Measurements from ENCODE around the gene DSE. TPM values are rescaled to one million over a fixed set of nuclear protein-coding genes. Genes with fewer than 3 reads are reported as not detected.

Gene DSE
- total RNA-seq, 4 donors from 2014 or later, result 27.8 to 42.1 (median 31.5) TPM

- Histone ChIP-seq H3K36me3 (no peaks in the 10 kb centered on the region), H3K27me3 (no peaks in the 10 kb centered on the region), H3K4me1 (peaks cover 0 to 12% (median 8%) of the 10 kb centered on the region in 4 donors), H3K9me3 (no peaks in the 10 kb centered on the region), H3K27ac (replicated peaks in 1 of 4) (no peak overlapping the region), H3K4me3 (no peak overlapping the region)
- no peak for DNase-seq (ENCODE audit: extremely low spot score)
- TF ChIP-seq POLR2A (IDR thresholded peaks at IDR 0.05; ENCODE audit: low read depth) (no peak), CTCF (IDR thresholded peaks at IDR 0.05) (no peak), EP300 (IDR thresholded peaks at IDR 0.05) (no peak), POLR2AphosphoS5 (IDR thresholded peaks at IDR 0.05) (no peak)
- intact Hi-C loops (cut with DNase I), result no loop called here
- 86% methylated on average over 1 of the region's 1 CpG for WGBS
Measured at GRCh38 chr6:116444575-116444974, 73.8 kb downstream of the DSE start.

- Histone ChIP-seq H3K27me3 (no peaks in the 10 kb centered on the region), H3K27ac (replicated peaks in 1 of 4) (no peak overlapping the region), H3K36me3 (no peaks in the 10 kb centered on the region), H3K4me3 (no peak overlapping the region), H3K4me1 (peaks cover 0 to 12% (median 8%) of the 10 kb centered on the region in 4 donors), H3K9me3 (no peaks in the 10 kb centered on the region)
- no peak for TF ChIP-seq POLR2A (IDR thresholded peaks at IDR 0.05; ENCODE audit: low read depth)
- TF ChIP-seq EP300 (IDR thresholded peaks at IDR 0.05), result no peak
- no peak for TF ChIP-seq CTCF (IDR thresholded peaks at IDR 0.05)
- TF ChIP-seq POLR2AphosphoS5 (IDR thresholded peaks at IDR 0.05), result no peak
- intact Hi-C loops (cut with DNase I), result no loop called here
- DNase-seq (ENCODE audit: extremely low spot score), result no peak
- 74% methylated on average over 5 of the region's 5 CpGs for WGBS
Measured at GRCh38 chr6:116445102-116445501, 74.4 kb downstream of the DSE start.

GRCh38 chr6:116446399-116446798 lies 75.7 kb downstream of the DSE start:
- 79% methylated on average over 1 of the region's 1 CpG for WGBS
- Histone ChIP-seq H3K27ac (replicated peaks in 1 of 4) (no peak overlapping the region), H3K4me1 (peaks cover 0 to 12% (median 8%) of the 10 kb centered on the region in 4 donors), H3K27me3 (no peaks in the 10 kb centered on the region), H3K4me3 (no peak overlapping the region), H3K36me3 (no peaks in the 10 kb centered on the region), H3K9me3 (no peaks in the 10 kb centered on the region)
- TF ChIP-seq POLR2AphosphoS5 (IDR thresholded peaks at IDR 0.05), result no peak
- TF ChIP-seq EP300 (IDR thresholded peaks at IDR 0.05), result no peak
- TF ChIP-seq POLR2A (IDR thresholded peaks at IDR 0.05; ENCODE audit: low read depth), result no peak
- TF ChIP-seq CTCF (IDR thresholded peaks at IDR 0.05), result no peak
- no peak for DNase-seq (ENCODE audit: extremely low spot score)
- intact Hi-C loops (cut with DNase I), result no loop called here

- no peaks in the 10 kb centered on the region for H3K36me3 ChIP-seq
- peaks cover 0 to 12% (median 8%) of the 10 kb centered on the region in 4 donors for H3K4me1 ChIP-seq
- no peak for DNase-seq (ENCODE audit: extremely low spot score)
- intact Hi-C loops (cut with DNase I), result no loop called here
- H3K9me3 ChIP-seq, result no peaks in the 10 kb centered on the region
- H3K4me3 ChIP-seq, result no peak overlapping the region
- 51% methylated on average over 3 of the region's 3 CpGs for WGBS
- H3K27me3 ChIP-seq, result no peaks in the 10 kb centered on the region
- no peak overlapping the region for H3K27ac ChIP-seq (replicated peaks in 1 of 4)
- no peak for TF ChIP-seq POLR2AphosphoS5 (IDR thresholded peaks at IDR 0.05)
- no peak for TF ChIP-seq CTCF (IDR thresholded peaks at IDR 0.05)
- no peak for TF ChIP-seq EP300 (IDR thresholded peaks at IDR 0.05)
- TF ChIP-seq POLR2A (IDR thresholded peaks at IDR 0.05; ENCODE audit: low read depth), result no peak
Measured at GRCh38 chr6:116447052-116447451, 76.3 kb downstream of the DSE start.

- Histone ChIP-seq H3K27ac (replicated peaks in 1 of 4) (peak overlapping the region in 1 of 4 donors; percentile 12), H3K4me1 (peaks cover 0 to 12% (median 8%) of the 10 kb centered on the region in 4 donors), H3K27me3 (no peaks in the 10 kb centered on the region), H3K4me3 (no peak overlapping the region), H3K36me3 (no peaks in the 10 kb centered on the region), H3K9me3 (no peaks in the 10 kb centered on the region)
- TF ChIP-seq CTCF (IDR thresholded peaks at IDR 0.05), result no peak
- TF ChIP-seq EP300 (IDR thresholded peaks at IDR 0.05), result no peak
- peak in 1 of 2 donors; percentile 18 for TF ChIP-seq POLR2AphosphoS5 (IDR thresholded peaks at IDR 0.05)
- no peak for TF ChIP-seq POLR2A (IDR thresholded peaks at IDR 0.05; ENCODE audit: low read depth)
- WGBS, result 8% methylated on average over 2 of the region's 2 CpGs
- intact Hi-C loops (cut with DNase I), result no loop called here
- no peak for DNase-seq (ENCODE audit: extremely low spot score)
Measured at GRCh38 chr6:116447496-116448011, 76.8 kb downstream of the DSE start.
